ENCODE data around the gene CAPN3. TPM values are rescaled to one million over a fixed set of nuclear protein-coding genes. Genes with fewer than 3 reads are reported as not detected.
"Not testable (repeated sequence)": the region's sequence is repeated elsewhere in the genome, so short reads cannot be mapped to it uniquely, and the experiment has no call there.

CAPN3 gene
- total RNA-seq: 1 to 10 TPM; 2.0 to 5.8 TPM

DNA sequence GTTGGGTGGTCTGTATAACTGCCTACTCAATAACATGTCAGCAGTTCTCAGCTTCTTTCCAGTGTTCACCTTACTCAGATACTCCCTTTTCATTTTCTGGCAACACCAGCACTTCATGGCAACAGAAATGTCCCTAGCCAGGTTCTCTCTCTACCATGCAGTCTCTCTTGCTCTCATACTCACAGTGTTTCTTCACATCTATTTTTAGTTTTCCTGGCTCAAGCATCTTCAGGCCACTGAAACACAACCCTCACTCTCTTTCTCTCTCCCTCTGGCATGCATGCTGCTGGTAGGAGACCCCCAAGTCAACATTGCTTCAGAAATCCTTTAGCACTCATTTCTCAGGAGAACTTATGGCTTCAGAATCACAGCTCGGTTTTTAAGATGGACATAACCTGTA lies at the start of gene CAPN3:
Gene CAPN3, plus strand, starts transcription at position 253 of the 400 bp plus-strand sequence. CDS start 305 bp downstream, outside the sequence.
- DNase-seq (ENCODE audit: low spot score): no peak
- Mint-ChIP-seq H3K9me3 (no peaks in the 10 kb centered on the region), H3K4me1 (ENCODE audit: low read depth in 2 of 2) (no peaks in the 10 kb centered on the region), H3K27ac (no peak within 1 kb of the TSS), H3K27me3 (no peaks in the 10 kb centered on the region), H3K4me3 (no peak within 1 kb of the TSS), H3K36me3 (no peaks in the 10 kb centered on the region)
- ATAC-seq: no peak

DNA sequence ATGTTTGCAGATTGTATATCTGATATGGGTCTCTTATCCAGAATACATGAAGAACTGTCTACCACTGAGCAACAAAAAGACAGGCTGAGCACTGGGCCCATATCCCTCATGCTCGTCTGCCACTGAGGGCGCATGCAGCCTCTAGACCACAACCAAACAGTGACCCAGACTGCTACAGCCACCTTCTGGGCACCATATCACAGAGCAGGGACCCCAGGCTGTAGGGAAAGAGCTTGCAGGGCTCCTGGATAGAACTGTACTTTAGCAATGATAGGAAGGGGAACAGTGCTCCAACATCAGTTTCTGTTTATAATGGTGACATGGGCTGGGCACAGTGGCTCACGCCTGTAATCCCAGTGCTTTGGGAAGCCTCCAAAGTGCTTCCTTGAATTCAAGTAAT lies 45.8 kb upstream of the CAPN3 start:
- no peak for ATAC-seq
- Mint-ChIP-seq H3K27ac (no peak overlapping the region), H3K27me3 (no peaks in the 10 kb centered on the region), H3K4me1 (ENCODE audit: low read depth in 2 of 2) (no peaks in the 10 kb centered on the region), H3K4me3 (no peak overlapping the region), H3K9me3 (no peaks in the 10 kb centered on the region), H3K36me3 (peaks cover 6% of the 10 kb centered on the region)
- DNase-seq (ENCODE audit: low spot score): no peak

DNA sequence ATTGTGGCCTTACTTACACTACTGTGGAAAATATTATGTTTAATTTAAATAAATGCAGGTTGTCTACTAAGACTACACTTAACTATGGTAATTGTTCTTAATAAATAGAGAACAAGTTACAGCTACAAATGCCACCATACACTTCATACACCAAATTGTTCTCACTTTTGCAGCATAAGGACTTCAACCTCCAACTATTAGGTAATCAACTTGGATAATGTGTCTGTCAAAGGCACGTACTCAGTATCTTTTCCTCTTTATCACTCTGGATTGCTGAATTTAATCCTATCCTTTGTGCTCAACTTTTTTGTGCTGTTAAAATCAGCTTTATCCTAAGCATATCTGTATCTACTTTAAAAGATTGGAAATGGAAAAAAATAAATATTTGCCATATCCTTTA lies 44.5 kb upstream of the CAPN3 start:
- Mint-ChIP-seq H3K4me1 (ENCODE audit: low read depth in 2 of 2) (no peaks in the 10 kb centered on the region), H3K27me3 (no peaks in the 10 kb centered on the region), H3K4me3 (no peak overlapping the region), H3K27ac (no peak overlapping the region), H3K9me3 (no peaks in the 10 kb centered on the region), H3K36me3 (peaks cover 4% of the 10 kb centered on the region)
- ATAC-seq: no peak
- DNase-seq (ENCODE audit: low spot score): no peak

DNA sequence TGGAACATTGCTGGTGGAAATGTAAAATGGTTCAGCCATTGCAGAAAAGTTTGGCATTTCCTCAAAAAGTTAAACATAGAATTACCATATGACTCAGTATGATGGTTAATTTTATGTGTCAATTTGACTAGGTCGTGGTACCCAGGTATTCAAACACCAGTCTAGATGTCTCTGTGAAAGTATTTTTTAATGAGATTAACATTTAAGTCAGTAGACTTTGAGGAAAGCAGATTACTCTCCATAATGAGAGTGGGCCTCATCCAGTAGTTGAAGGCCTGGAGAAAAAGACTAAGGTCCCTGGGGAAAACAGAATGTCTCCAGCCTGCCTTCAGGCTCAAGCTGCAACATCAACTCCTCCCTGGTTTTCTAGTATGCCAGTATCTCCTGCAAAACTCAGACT lies 43.8 kb upstream of the CAPN3 start:
- Mint-ChIP-seq H3K36me3 (no peaks in the 10 kb centered on the region), H3K9me3 (no peaks in the 10 kb centered on the region), H3K27ac (no peak overlapping the region), H3K4me1 (ENCODE audit: low read depth in 2 of 2) (no peaks in the 10 kb centered on the region), H3K27me3 (no peaks in the 10 kb centered on the region), H3K4me3 (no peak overlapping the region)
- no peak for ATAC-seq
- DNase-seq (ENCODE audit: low spot score): no peak

DNA sequence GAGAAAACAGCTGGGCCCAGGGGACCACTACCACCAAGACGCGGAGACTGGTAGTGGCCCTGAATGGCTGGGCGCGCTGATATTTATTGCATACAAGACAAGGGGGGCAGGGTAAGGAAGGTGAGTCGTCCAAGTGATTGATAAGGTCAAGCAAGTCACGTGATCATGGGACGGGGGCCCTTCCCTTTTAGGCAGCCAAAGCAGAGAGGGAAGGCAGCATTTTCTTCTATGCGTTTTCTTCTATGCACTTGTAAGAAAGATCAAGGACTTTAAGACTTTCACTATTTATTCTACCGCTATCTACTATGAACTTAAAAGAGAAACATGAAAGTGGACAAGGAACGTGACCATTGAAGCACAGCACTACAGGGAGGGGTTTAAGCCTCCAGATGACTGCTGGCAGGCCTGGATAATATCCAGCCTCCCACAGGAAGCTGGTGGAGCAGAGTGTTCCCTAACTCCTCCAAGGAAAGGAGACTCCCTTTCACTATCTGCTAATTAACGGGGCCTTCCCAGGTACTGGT lies 43.0 kb upstream of the CAPN3 start:
- H3K27ac Mint-ChIP-seq; H3K4me1 Mint-ChIP-seq (ENCODE audit: low read depth in 2 of 2); DNase-seq (ENCODE audit: low spot score); H3K36me3 Mint-ChIP-seq; H3K9me3 Mint-ChIP-seq; H3K4me3 Mint-ChIP-seq; ATAC-seq; H3K27me3 Mint-ChIP-seq: not testable (repeated sequence)

DNA sequence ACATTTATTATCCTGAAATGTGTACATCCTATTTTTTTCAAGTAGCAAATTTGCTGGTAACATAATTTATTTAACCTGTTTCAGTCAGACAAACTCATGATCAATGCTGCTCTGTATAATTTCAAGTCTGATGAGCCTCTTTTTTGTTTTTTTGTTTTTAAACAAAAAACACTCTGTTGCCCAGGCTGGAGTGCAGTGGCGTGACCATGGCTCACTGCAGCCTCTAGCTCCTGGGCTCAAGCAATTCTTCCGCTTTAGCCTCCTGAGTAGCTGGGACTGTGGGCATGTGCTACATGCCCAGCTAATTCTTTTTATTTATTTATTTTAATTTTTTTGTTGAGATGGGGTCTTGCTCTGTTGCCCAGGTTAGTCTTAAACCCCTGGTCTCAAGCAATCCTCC lies 40.1 kb upstream of the CAPN3 start:
- H3K27ac Mint-ChIP-seq: no peak overlapping the region
- DNase-seq (ENCODE audit: low spot score) (no peak), ATAC-seq (no peak)
- no peaks in the 10 kb centered on the region for H3K36me3 Mint-ChIP-seq
- H3K4me3 Mint-ChIP-seq: no peak overlapping the region
- H3K9me3 Mint-ChIP-seq: no peaks in the 10 kb centered on the region
- H3K27me3 Mint-ChIP-seq: no peaks in the 10 kb centered on the region
- no peaks in the 10 kb centered on the region for H3K4me1 Mint-ChIP-seq (ENCODE audit: low read depth in 2 of 2)

DNA sequence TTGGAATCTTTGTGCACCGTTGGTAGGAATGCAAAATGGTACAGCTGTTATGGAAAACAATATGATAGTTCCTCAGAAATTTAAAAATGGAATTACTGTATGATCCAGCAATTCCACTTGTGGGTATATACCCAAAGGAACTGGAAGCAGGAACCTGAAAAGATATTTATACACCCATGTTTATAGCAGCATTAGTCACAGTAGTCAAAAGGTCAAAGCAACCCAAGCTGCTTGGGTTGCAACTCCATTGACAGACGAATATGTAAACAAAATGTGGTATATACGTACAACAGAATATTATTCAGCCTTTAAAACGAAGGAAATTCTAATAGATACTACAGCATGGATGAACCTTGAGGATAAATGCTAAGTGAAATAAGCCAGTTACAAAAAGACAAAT lies 35.0 kb upstream of the CAPN3 start:
- Mint-ChIP-seq H3K4me1 (ENCODE audit: low read depth in 2 of 2) (no peaks in the 10 kb centered on the region), H3K27me3 (no peaks in the 10 kb centered on the region), H3K36me3 (no peaks in the 10 kb centered on the region), H3K9me3 (no peaks in the 10 kb centered on the region), H3K4me3 (no peak overlapping the region), H3K27ac (no peak overlapping the region)
- ATAC-seq (no peak), DNase-seq (ENCODE audit: low spot score) (no peak)

DNA sequence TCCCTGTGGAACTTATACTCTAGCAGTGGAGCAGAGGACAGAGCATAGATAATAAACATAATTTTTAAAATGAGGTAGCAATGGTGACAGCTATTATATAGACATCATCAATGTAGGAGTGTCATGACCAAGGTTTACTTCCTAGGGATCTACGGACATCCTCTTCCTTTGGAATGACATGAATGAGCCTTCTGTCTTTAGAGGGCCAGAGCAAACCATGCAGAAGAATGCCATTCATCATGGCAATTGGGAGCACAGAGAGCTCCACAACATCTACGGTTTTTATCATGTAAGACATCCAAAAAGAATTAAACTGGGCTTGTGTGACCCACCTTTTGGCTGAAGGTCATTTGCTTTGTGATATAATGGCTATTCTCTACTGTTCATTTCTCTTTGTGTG lies 30.1 kb upstream of the CAPN3 start:
- Mint-ChIP-seq H3K9me3 (no peaks in the 10 kb centered on the region), H3K4me3 (no peak overlapping the region), H3K36me3 (no peaks in the 10 kb centered on the region), H3K4me1 (ENCODE audit: low read depth in 2 of 2) (no peaks in the 10 kb centered on the region), H3K27me3 (no peaks in the 10 kb centered on the region), H3K27ac (no peak overlapping the region)
- DNase-seq (ENCODE audit: low spot score) (no peak), ATAC-seq (no peak)

DNA sequence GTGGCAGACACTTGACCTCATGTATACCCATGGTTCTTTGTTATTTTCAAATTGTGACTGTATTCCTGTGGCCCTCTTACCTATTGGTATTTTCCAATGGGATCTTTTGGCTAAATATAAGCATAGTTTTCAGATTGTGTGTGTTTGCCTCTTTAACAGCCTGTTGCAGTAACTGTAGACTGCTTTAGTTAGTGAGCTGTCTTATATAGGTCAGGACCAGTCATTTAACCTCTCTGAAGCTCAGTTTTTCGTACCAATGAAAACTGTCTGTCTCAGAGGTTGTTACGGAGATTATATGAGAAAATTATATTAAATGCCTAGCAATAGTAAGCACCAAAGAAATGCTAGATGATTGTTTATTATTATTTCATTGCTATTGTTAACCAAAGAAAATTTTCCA lies 29.3 kb upstream of the CAPN3 start:
- DNase-seq (ENCODE audit: low spot score): no peak
- ATAC-seq: no peak
- Mint-ChIP-seq H3K36me3 (peaks cover 5% of the 10 kb centered on the region), H3K9me3 (no peaks in the 10 kb centered on the region), H3K4me1 (ENCODE audit: low read depth in 2 of 2) (no peaks in the 10 kb centered on the region), H3K27me3 (no peaks in the 10 kb centered on the region), H3K4me3 (no peak overlapping the region), H3K27ac (no peak overlapping the region)

DNA sequence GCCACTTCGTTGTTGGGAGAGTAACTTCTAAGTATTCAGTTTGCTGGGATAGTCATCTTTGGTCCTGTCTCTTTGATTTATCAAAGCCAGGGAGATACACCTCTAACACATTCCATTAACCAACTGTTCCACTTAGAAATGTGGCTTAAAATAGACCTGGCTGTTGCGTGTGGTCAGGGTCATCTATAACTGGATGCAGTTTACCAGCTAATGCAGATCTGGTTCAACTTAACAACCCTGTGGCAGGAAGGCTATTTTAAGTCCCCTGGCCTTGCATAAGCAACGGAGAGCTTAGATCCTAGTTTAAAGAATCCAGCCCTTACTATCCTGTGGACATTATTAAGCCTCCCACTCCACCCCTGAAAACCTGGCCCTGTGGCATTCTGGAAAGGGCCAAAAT lies 28.1 kb upstream of the CAPN3 start:
- Mint-ChIP-seq H3K27me3 (no peaks in the 10 kb centered on the region), H3K4me3 (no peak overlapping the region), H3K4me1 (ENCODE audit: low read depth in 2 of 2) (no peaks in the 10 kb centered on the region), H3K27ac (no peak overlapping the region), H3K36me3 (peaks cover 13% of the 10 kb centered on the region), H3K9me3 (peaks cover 3% of the 10 kb centered on the region)
- no peak for DNase-seq (ENCODE audit: low spot score)
- no peak for ATAC-seq

DNA sequence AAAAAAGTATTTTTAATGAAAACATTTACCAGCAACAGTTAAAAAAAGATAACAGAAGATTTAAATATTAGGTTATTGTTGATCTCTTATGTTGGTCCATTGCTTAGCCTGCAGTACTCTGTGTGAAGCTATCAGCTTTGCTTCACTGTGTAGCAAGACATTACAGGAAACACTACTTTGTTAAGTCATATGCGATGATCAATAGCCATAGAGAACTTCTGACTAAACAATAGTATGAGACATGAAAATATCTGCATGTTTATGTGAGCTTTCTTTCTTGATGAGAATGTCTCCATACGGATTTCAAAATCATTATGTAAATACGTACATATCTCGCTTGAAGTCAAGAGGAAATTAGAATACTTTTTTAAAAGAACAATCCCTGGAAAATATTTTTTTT lies 27.0 kb upstream of the CAPN3 start:
- ATAC-seq (no peak), DNase-seq (ENCODE audit: low spot score) (no peak)
- peaks cover 9% of the 10 kb centered on the region for H3K9me3 Mint-ChIP-seq
- no peak overlapping the region for H3K27ac Mint-ChIP-seq
- H3K4me1 Mint-ChIP-seq (ENCODE audit: low read depth in 2 of 2): no peaks in the 10 kb centered on the region
- H3K36me3 Mint-ChIP-seq: peaks cover 13% of the 10 kb centered on the region
- H3K4me3 Mint-ChIP-seq: no peak overlapping the region
- H3K27me3 Mint-ChIP-seq: no peaks in the 10 kb centered on the region

DNA sequence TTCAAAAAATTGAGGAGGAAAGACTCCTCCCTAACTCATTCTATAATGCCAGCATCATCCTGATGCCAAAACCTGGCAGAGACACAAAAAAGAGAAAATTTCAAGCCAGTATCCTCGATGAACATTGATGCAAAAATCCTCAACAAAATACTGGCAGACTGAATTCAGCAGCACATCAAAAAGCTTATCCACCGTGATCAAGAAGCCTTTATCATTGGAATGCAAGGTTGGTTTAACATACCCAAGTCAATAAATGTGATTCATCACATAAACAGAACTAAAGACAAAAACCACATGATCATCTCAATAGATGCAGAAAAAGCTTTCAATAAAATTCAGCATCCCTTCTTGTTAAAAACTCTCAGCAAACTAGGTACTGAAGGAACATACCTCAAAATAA lies 24.2 kb upstream of the CAPN3 start:
- peaks cover 9% of the 10 kb centered on the region for H3K9me3 Mint-ChIP-seq
- ATAC-seq: no peak
- DNase-seq (ENCODE audit: low spot score): no peak
- no peak overlapping the region for H3K4me3 Mint-ChIP-seq
- no peaks in the 10 kb centered on the region for H3K4me1 Mint-ChIP-seq (ENCODE audit: low read depth in 2 of 2)
- H3K36me3 Mint-ChIP-seq: peaks cover 13% of the 10 kb centered on the region
- H3K27me3 Mint-ChIP-seq: no peaks in the 10 kb centered on the region
- no peak overlapping the region for H3K27ac Mint-ChIP-seq

DNA sequence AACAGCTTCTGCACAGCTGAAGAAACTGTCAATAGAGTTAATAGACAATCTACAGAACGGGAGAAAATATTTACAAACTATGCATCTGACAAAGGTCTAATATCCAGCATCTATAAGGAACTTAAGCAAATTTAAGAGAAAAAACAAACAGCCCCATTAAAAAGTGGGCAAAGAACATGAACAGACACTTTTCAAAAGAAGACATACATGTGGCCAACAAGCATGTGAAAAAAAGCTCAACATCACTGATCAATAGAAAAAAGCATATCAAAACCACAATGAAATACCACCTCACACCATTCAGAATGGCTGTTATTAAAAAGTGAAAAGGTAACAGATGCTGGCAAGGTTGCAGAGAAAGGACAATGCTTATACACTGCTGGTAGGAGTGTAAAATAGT lies 22.7 kb upstream of the CAPN3 start:
- H3K4me1 Mint-ChIP-seq (ENCODE audit: low read depth in 2 of 2); DNase-seq (ENCODE audit: low spot score); ATAC-seq; H3K27me3 Mint-ChIP-seq; H3K27ac Mint-ChIP-seq; H3K9me3 Mint-ChIP-seq; H3K4me3 Mint-ChIP-seq: not testable (repeated sequence)
- peaks cover 13% of the 10 kb centered on the region for H3K36me3 Mint-ChIP-seq

DNA sequence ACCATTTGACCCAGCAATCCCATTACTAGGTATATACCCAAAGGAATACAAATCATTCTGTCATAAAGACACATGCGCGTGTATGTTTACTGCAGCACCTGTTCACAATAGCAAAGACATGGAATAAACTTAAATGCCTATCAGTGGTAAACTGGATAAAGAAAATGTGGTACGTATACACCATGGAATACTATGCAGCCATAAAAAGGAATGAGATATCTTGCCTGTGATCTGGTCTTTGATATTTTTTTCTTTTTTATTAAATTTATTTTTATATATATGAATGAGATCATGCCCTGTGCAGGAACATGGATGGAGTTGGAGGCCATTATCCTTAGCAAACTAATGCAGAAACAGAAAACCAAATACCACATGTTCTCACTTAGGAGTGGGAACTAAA lies 22.2 kb upstream of the CAPN3 start:
- not testable (repeated sequence) for H3K9me3 Mint-ChIP-seq; H3K4me3 Mint-ChIP-seq; H3K27ac Mint-ChIP-seq; H3K27me3 Mint-ChIP-seq; H3K4me1 Mint-ChIP-seq (ENCODE audit: low read depth in 2 of 2); ATAC-seq; DNase-seq (ENCODE audit: low spot score)
- peaks cover 13% of the 10 kb centered on the region for H3K36me3 Mint-ChIP-seq

DNA sequence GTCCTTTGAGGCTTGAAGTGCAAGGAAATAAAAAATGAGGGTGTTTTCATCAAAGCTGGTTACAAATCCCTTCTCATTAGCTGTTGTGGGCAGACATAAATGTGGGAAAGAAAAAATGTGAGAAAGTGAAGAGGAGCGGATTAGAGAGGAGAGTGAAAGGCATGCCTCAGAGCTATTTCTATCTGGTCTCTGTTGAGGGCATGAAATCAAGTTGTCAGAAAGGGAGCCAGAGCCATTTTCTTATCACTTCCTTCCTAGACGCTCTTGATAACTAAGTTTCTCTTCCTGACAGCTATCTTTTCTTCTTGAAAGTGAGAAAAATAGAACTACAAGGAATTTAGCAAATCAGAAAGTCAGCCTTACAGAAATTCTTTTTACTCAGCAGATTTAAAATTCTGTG lies 20.8 kb upstream of the CAPN3 start:
- Mint-ChIP-seq H3K27ac (no peak overlapping the region), H3K27me3 (no peaks in the 10 kb centered on the region), H3K4me3 (no peak overlapping the region), H3K36me3 (peaks cover 13% of the 10 kb centered on the region), H3K9me3 (peaks cover 9% of the 10 kb centered on the region), H3K4me1 (ENCODE audit: low read depth in 2 of 2) (no peaks in the 10 kb centered on the region)
- DNase-seq (ENCODE audit: low spot score) (no peak), ATAC-seq (no peak)

Data from natural killer cell treated with Interleukin-12 subunit alpha and Interleukin-12 subunit beta and Interleukin-15 and Interleukin-18, amount 100 ng/mL, for 72 hours (primary cell).